Cerebellar nuclear complex (tissue), 1 donor: ENCODE results near the gene ESPNL.
A peak's percentile ranks its signal among the peaks of the same experiment; 100 is the strongest.
"Not testable (repeated sequence)": the region's sequence is repeated elsewhere in the genome, so short reads cannot be mapped to it uniquely, and the experiment has no call there.

Experiments used
- DNase-seq, 2 experiments: peaks; one replicate each; lab custom pipeline; 2025; lab: John Stamatoyannopoulos, UW

ESPNL gene

GRCh38 chr2:238100049-238100820, at the start of gene ESPNL:
ESPNL (plus strand) TSS chr2:238100340; CDS start chr2:238100420, 80 bp downstream.
- DNase-seq = no peak

GRCh38 chr2:238053191-238053776, 46.9 kb upstream of the ESPNL start:
- DNase-seq = no peak

- no peak for DNase-seq
Measured at GRCh38 chr2:238055841-238056240, 44.3 kb upstream of the ESPNL start.

- not testable (repeated sequence) for DNase-seq
Measured at GRCh38 chr2:238057696-238058575, 42.2 kb upstream of the ESPNL start.

GRCh38 chr2:238059505-238059904, 40.6 kb upstream of the ESPNL start:
- DNase-seq = no peak

- no peak for DNase-seq
Measured at GRCh38 chr2:238060096-238060541, 40.0 kb upstream of the ESPNL start.

- peak; percentile 53 to 82 for DNase-seq
Measured at GRCh38 chr2:238060542-238061314, 39.4 kb upstream of the ESPNL start, which contains the start of gene SCLY. SCLY (plus strand) TSS chr2:238061001; CDS start chr2:238061055, 54 bp downstream.

- no peak for DNase-seq
Measured at GRCh38 chr2:238061315-238062202, 38.6 kb upstream of the ESPNL start.

- no peak for DNase-seq
Measured at GRCh38 chr2:238063414-238064189, 36.5 kb upstream of the ESPNL start.

- DNase-seq = no peak
Measured at GRCh38 chr2:238064376-238064775, 35.8 kb upstream of the ESPNL start.

GRCh38 chr2:238065071-238065846, 34.9 kb upstream of the ESPNL start:
- no peak for DNase-seq

- no peak for DNase-seq
Measured at GRCh38 chr2:238066218-238066617, 33.9 kb upstream of the ESPNL start.

GRCh38 chr2:238066718-238067117, 33.4 kb upstream of the ESPNL start:
- DNase-seq = not testable (repeated sequence)

GRCh38 chr2:238067939-238068338, 32.2 kb upstream of the ESPNL start:
- no peak for DNase-seq

GRCh38 chr2:238069021-238069709, 31.0 kb upstream of the ESPNL start:
- DNase-seq = no peak

- DNase-seq = no peak
Measured at GRCh38 chr2:238069877-238070276, 30.3 kb upstream of the ESPNL start.

GRCh38 chr2:238075397-238075796, 24.7 kb upstream of the ESPNL start:
- DNase-seq = no peak

- DNase-seq = no peak
Measured at GRCh38 chr2:238077292-238077691, 22.8 kb upstream of the ESPNL start.
